IMR-90 (cell line): ENCODE results near the gene HRAS. TPM values are rescaled to one million over a fixed set of nuclear protein-coding genes. Genes with fewer than 3 reads are reported as not detected.
A peak's percentile ranks its signal among the peaks of the same experiment; 100 is the strongest.

Experiments
- ATAC-seq: fragments of 200-7000 bp; cut with Tn5 transposase; 2 replicates; pipeline ENCODE4 v1.9.1; 2020; ENCODE audit warnings: low read depth, mild to moderate bottlenecking, moderate library complexity
- BruUV-seq: library from RNA; stranded (reverse); fragments of 400-500 nt; replicated peaks from 2 replicates; lab custom pipeline; 2021; lab: Mats Ljungman, UMichigan
- CTCF ChIA-PET: fragments of 300-600 bp; formaldehyde crosslinking; extraction: SDS; loops from one replicate; lab custom pipeline; 2021; ENCODE audit warnings: antibody characterized with exemption; lab: Yijun Ruan, JAX
- POLR2A ChIA-PET: fragments of 300-600 bp; sonication (Branson Sonifier 250); formaldehyde crosslinking; loops from one replicate; lab custom pipeline; 2022; ENCODE audit warnings: antibody characterized with exemption; ENCODE audit not compliant: unreplicated experiment; lab: Charles Lee
- DNase-seq: peaks from one replicate; pipeline ENCODE4 v3.0.0; 2013
- H2AFZ ChIP-seq: replicated peaks from 2 replicates; pipeline ENCODE3; 2013; ENCODE audit warnings: low read length, mild to moderate bottlenecking; ENCODE audit not compliant: poor library complexity
- H2AK5ac ChIP-seq: 2 replicates; pipeline ENCODE4 v1.6.1; 2013; ENCODE audit warnings: low read depth, low read length, inconsistent platforms
- H2AK9ac ChIP-seq: replicated peaks from 2 replicates; pipeline ENCODE3; 2013; ENCODE audit warnings: mild to moderate bottlenecking, low read depth, low read length, moderate library complexity; ENCODE audit not compliant: poor library complexity
- H2BK120ac ChIP-seq: 2 replicates; pipeline ENCODE4 v1.6.1; 2013; ENCODE audit warnings: low read depth, low read length, inconsistent platforms
- H2BK15ac ChIP-seq: 3 replicates; pipeline ENCODE4 v1.6.1; 2013; ENCODE audit warnings: low read depth, low read length, inconsistent platforms
- H2BK20ac ChIP-seq: 2 replicates; pipeline ENCODE4 v1.6.1; 2013; ENCODE audit warnings: low read depth, mild to moderate bottlenecking, inconsistent platforms, low read length, moderate library complexity
- H2BK5ac ChIP-seq: 2 replicates; pipeline ENCODE4 v1.6.1; 2013; ENCODE audit warnings: mild to moderate bottlenecking, low read depth, low read length, inconsistent platforms; ENCODE audit not compliant: poor library complexity, severe bottlenecking
- H3K14ac ChIP-seq: replicated peaks from 2 replicates; pipeline ENCODE4 v1.6.1; 2013; ENCODE audit warnings: low read depth, low read length, inconsistent platforms
- H3K18ac ChIP-seq: 2 replicates; pipeline ENCODE4 v1.6.1; 2013; ENCODE audit warnings: low read depth, low read length, control low read depth
- H3K23ac ChIP-seq: 2 replicates; pipeline ENCODE4 v1.6.1; 2013; ENCODE audit warnings: low read depth, low read length, inconsistent platforms
- H3K27ac ChIP-seq: 2 replicates; pipeline ENCODE4 v1.5.1; 2013; ENCODE audit warnings: mild to moderate bottlenecking, control low read depth, low read length; ENCODE audit not compliant: insufficient read depth
- H3K27me3 ChIP-seq: 2 replicates; pipeline ENCODE4 v1.6.1; 2013; ENCODE audit warnings: low read length; ENCODE audit not compliant: control insufficient read depth, insufficient read depth
- H3K36me3 ChIP-seq: 2 replicates; pipeline ENCODE4 v1.6.1; 2013; ENCODE audit warnings: low read length, mixed read lengths; ENCODE audit not compliant: control insufficient read depth, insufficient read depth
- H3K4ac ChIP-seq: 2 replicates; pipeline ENCODE4 v1.6.1; 2013; ENCODE audit warnings: low read depth, low read length, inconsistent platforms
- H3K4me1 ChIP-seq: 2 replicates; pipeline ENCODE4 v1.6.1; 2013; ENCODE audit warnings: low read length, mixed read lengths; ENCODE audit not compliant: control insufficient read depth, insufficient read depth
- H3K4me2 ChIP-seq: 2 replicates; pipeline ENCODE4 v1.6.1; 2013; ENCODE audit warnings: low read depth, mild to moderate bottlenecking, control low read depth, low read length, moderate library complexity
- H3K4me3 ChIP-seq: 2 replicates; pipeline ENCODE4 v1.5.1; 2013; ENCODE audit warnings: low read depth, mild to moderate bottlenecking, control low read depth, low read length, moderate library complexity; ENCODE audit not compliant: insufficient read depth
- H3K56ac ChIP-seq: 2 replicates; pipeline ENCODE4 v1.6.1; 2013; ENCODE audit warnings: low read length, inconsistent platforms; ENCODE audit not compliant: insufficient read depth; ENCODE audit errors: extremely low read depth
- H3K79me1 ChIP-seq, 2 experiments: 2 replicates each; pipeline ENCODE4 v1.6.1; 2013; ENCODE audit warnings: low read length in 2 of 2, inconsistent platforms in 1 of 2, low read depth in 1 of 2
- H3K9ac ChIP-seq: 2 replicates; pipeline ENCODE4 v1.6.1; 2013; ENCODE audit warnings: low read depth, low read length, control low read depth
- H3K9me1 ChIP-seq: 2 replicates; pipeline ENCODE4 v1.6.1; 2013; ENCODE audit warnings: low read length, inconsistent platforms; ENCODE audit not compliant: insufficient read depth
- H3K9me3 ChIP-seq: 2 replicates; pipeline ENCODE4 v1.6.1; 2013; ENCODE audit warnings: low read length; ENCODE audit not compliant: control insufficient read depth, insufficient read depth
- H4K20me1 ChIP-seq: 2 replicates; pipeline ENCODE4 v1.6.1; 2013; ENCODE audit warnings: low read length, inconsistent platforms; ENCODE audit not compliant: insufficient read depth
- H4K5ac ChIP-seq: 2 replicates; pipeline ENCODE4 v1.6.1; 2013; ENCODE audit warnings: mild to moderate bottlenecking, low read depth, low read length, control low read depth
- H4K8ac ChIP-seq, 2 experiments: 2 replicates each; pipeline ENCODE4 v1.6.1; 2013; ENCODE audit warnings: low read depth in 2 of 2, low read length in 2 of 2, control low read depth in 1 of 2, inconsistent platforms in 1 of 2
- H4K91ac ChIP-seq: 2 replicates; pipeline ENCODE4 v1.6.1; 2013; ENCODE audit warnings: low read depth, low read length, inconsistent platforms; ENCODE audit not compliant: insufficient read depth
- BHLHE40 ChIP-seq: fragments of 150-350 bp; IDR thresholded peaks from 2 replicates; pipeline ENCODE4 v1.6.1; 2016; ENCODE audit warnings: mild to moderate bottlenecking, low read depth, low read length
- CHD1 ChIP-seq: IDR thresholded peaks from 2 replicates; pipeline ENCODE4 v1.6.1; 2012; ENCODE audit warnings: low read depth, low read length, improper control_type of control experiment
- MAZ ChIP-seq: IDR thresholded peaks from 2 replicates; pipeline ENCODE4 v1.6.1; 2012; ENCODE audit warnings: low read depth, mild to moderate bottlenecking, low read length, improper control_type of control experiment, moderate library complexity, borderline replicate concordance
- MXI1 ChIP-seq: IDR thresholded peaks from 2 replicates; pipeline ENCODE4 v1.6.1; 2012; ENCODE audit warnings: low read depth, mild to moderate bottlenecking, low read length, moderate library complexity, borderline replicate concordance
- POLR2A ChIP-seq: IDR thresholded peaks from 2 replicates; pipeline ENCODE4 v1.6.1; 2012; ENCODE audit warnings: mild to moderate bottlenecking, low read depth, low read length
- RAD21 ChIP-seq: IDR thresholded peaks from 2 replicates; pipeline ENCODE4 v1.6.1; 2012; ENCODE audit warnings: low read length, improper control_type of control experiment
- WGBS, 2 experiments: methylation state at CpG; one replicate each; pipeline versions ENCODE4 v1.1.5 to v1.1.7; 2013; ENCODE audit warnings: missing lambda C conversion rate in 2 of 2; ENCODE audit not compliant: insufficient read length in 1 of 2; ENCODE audit errors: extremely low coverage in 2 of 2; 5-methylcytosine and 5-hydroxymethylcytosine counted together
- dilution Hi-C: fragments of 300-500 bp; cut with HindIII; formaldehyde crosslinking; loops from one replicate; pipeline ENCODE4 v1.14.3; 2018; ENCODE audit warnings: low sequenced_read_pairs; ENCODE audit not compliant: unreplicated experiment
- in situ Hi-C: fragments of 300-500 bp; cut with MboI; formaldehyde crosslinking; loops from 3 replicates; pipeline ENCODE4 v1.14.3; 2019; ENCODE audit warnings: low sequenced_read_pairs, inconsistent platforms, mixed read lengths
- intact Hi-C: fragments of 100-400 bp; cut with micrococcal nuclease; formaldehyde crosslinking; loops from 2 replicates; pipeline ENCODE4 v1.10.0; 2022
- polyA plus RNA-seq, 3 experiments: library from polyadenylated mRNA; depleted of rRNA; stranded (reverse); fragments of >200 nt; gene quantifications; 2 replicates each; pipeline ENCODE4 v1.2.3, GENCODE V29; 2012; ENCODE audit warnings: low replicate concordance in 1 of 3
- total RNA-seq: library from RNA; depleted of rRNA; stranded (reverse); fragments of >200 nt; gene quantifications from 2 replicates; pipeline ENCODE4 v1.2.3, GENCODE V29; 2012
- TF ChIP-seq, protein P1 (sequence below): fragments of 150-350 bp; IDR thresholded peaks from 2 replicates; pipeline ENCODE4 v1.6.1; 2016; ENCODE audit warnings: low read depth, mild to moderate bottlenecking, low read length, moderate library complexity, borderline replicate concordance
- TF ChIP-seq, protein P2 (sequence below): fragments of 150-350 bp; IDR thresholded peaks from 2 replicates; pipeline ENCODE4 v1.6.1; 2017; ENCODE audit warnings: mild to moderate bottlenecking, antibody characterized with exemption, low read length, low read depth

HRAS gene
- total and polyA plus RNA-seq, 2 of the 4 experiments (the other 2 are of a cell fraction) = 108 to 123 TPM

DNA sequence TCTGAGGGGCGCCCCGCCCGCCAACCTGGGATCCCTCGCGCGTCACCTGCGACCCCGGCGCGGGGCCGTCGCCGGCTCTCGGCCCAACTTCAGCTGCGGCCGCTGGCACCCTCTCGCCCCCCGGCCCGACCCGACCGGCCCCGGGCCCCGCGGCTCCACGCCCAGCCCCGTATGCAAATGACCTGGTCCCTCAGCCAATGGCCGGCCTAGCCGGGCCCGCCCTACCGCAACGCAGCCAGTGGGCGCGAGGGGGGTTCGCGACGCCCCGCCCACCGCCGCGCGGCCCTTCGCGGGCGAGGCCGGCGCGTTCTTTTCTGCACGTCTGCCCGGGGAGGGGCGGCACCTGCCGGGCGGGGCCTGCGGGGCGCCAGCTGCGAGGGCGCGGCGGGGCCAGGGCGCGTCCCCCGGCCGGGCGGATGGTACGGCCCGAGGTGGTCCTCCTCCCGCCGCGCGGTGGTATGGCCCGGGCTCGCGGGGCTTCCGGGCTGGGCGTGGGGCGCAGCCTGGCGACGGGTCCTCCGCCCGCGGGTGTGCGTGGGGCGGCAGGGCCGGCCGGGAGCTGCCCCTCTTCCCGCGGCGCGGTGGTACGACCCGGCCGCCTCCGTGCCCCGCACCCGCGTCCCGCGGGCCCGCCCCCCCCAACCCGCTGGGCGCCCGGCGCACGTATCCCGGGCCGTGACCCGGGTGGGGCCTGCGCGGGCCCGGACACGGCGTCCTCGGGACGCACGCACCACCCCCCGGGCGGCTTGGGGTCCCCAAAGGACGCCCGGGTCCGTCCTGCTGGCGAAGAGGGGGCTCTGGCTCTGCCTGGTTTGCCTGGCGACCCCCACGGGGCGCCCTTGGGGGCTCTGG is 33.2 kb upstream of the HRAS start:
- CTCF ChIA-PET = interaction anchor here (0.7 kb wide), 1 partner anchor 82 kb away, joined by 5 read pairs; no protein-coding TSS in a partner anchor
- Histone ChIP-seq H4K20me1 (peaks cover 29% of the 10 kb centered on the region), H3K9me1 (no peaks in the 10 kb centered on the region), H3K4me2 (peak overlapping the region; percentile 89), H4K5ac (peak overlapping the region; percentile 94), H3K56ac (peak overlapping the region; percentile 41), H3K4ac (peak overlapping the region; percentile 96), H3K9ac (peak overlapping the region; percentile 100), H3K14ac (peak overlapping the region; percentile 98), H3K27me3 (no peaks in the 10 kb centered on the region), H2AK5ac (peak overlapping the region; percentile 80), H4K91ac (peak overlapping the region; percentile 96; the same call in 1 of the 2 replicates), H3K36me3 (peaks cover 14% of the 10 kb centered on the region), H3K4me3 (peak overlapping the region; percentile 100), H2BK5ac (peak overlapping the region; percentile 99), H3K18ac (0 out of 2 replicates have a peak overlapping the region, but pooled peaks have one; percentile 63), H4K8ac (peak overlapping the region; percentile 88 to 99), H3K27ac (peak overlapping the region; percentile 96), H2AK9ac (peak overlapping the region; percentile 100), H2BK120ac (peak overlapping the region; percentile 60; the same call in 1 of the 2 replicates), H3K4me1 (peaks cover 17% of the 10 kb centered on the region), H3K9me3 (no peaks in the 10 kb centered on the region), H2BK15ac (peak overlapping the region; percentile 26; the same call in 2 of the 3 replicates), H3K79me1 (peaks cover 29 to 42% of the 10 kb centered on the region in 2 experiments; a peak in 3 of 4 replicates), H2BK20ac (no peak overlapping the region), H3K23ac (peak overlapping the region; percentile 58; the same call in 1 of the 2 replicates), H2AFZ (peak overlapping the region; percentile 93)
- dilution Hi-C loops (no loop called here), intact Hi-C loops (no loop called here), in situ Hi-C loops (no loop called here)
- 0% methylated on average over 69 of the region's 123 CpGs; no CpG with 5 or more reads in 1 of the 2 experiments for WGBS, 2 experiments
- DNase-seq (peak; percentile 89), ATAC-seq (peak; percentile 98)
- POLR2A ChIA-PET = no interaction called here
- TF ChIP-seq, protein P1, sequence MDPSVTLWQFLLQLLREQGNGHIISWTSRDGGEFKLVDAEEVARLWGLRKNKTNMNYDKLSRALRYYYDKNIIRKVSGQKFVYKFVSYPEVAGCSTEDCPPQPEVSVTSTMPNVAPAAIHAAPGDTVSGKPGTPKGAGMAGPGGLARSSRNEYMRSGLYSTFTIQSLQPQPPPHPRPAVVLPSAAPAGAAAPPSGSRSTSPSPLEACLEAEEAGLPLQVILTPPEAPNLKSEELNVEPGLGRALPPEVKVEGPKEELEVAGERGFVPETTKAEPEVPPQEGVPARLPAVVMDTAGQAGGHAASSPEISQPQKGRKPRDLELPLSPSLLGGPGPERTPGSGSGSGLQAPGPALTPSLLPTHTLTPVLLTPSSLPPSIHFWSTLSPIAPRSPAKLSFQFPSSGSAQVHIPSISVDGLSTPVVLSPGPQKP = no peak
- TF ChIP-seq MAZ = peak; percentile 82; the same call in 1 of the 2 replicates
- TF ChIP-seq POLR2A = peak; percentile 82
- TF ChIP-seq, protein P2, sequence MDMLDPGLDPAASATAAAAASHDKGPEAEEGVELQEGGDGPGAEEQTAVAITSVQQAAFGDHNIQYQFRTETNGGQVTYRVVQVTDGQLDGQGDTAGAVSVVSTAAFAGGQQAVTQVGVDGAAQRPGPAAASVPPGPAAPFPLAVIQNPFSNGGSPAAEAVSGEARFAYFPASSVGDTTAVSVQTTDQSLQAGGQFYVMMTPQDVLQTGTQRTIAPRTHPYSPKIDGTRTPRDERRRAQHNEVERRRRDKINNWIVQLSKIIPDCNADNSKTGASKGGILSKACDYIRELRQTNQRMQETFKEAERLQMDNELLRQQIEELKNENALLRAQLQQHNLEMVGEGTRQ = peak; percentile 14; the same call in 1 of the 2 replicates
- peak; percentile 52; the same call in 1 of the 2 replicates for TF ChIP-seq MXI1
- TF ChIP-seq RAD21 = no peak
- peak; percentile 74; the same call in 1 of the 2 replicates for TF ChIP-seq CHD1
- TF ChIP-seq BHLHE40 = peak; percentile 97
- BruUV-seq = no TSS peak
